Stimulated activated naive CD8-positive, alpha-beta T cell treated with anti-CD3 and anti-CD28 coated beads, Interleukin-15, Interleukin-2, amounts not matched to agents 100 ng/mL and 50 ng/mL, for 24 hours (primary cell): Measurements from ENCODE around the gene U2AF1L4.
"Not testable (repeated sequence)": the region's sequence is repeated elsewhere in the genome, so short reads cannot be mapped to it uniquely, and the experiment has no call there.

ENCODE experiments used
- H3K27ac Mint-ChIP-seq: one replicate; pipeline ENCODE4 v1.8.0; 2021; ENCODE audit warnings: mild to moderate bottlenecking, mixed read lengths
- H3K27me3 Mint-ChIP-seq: one replicate; pipeline ENCODE4 v1.8.0; 2021; ENCODE audit warnings: mixed read lengths
- H3K36me3 Mint-ChIP-seq: one replicate; pipeline ENCODE4 v1.8.0; 2021; ENCODE audit warnings: low read depth, mixed read lengths
- H3K4me1 Mint-ChIP-seq: one replicate; pipeline ENCODE4 v1.8.0; 2021; ENCODE audit warnings: low read depth, mixed read lengths
- H3K4me3 Mint-ChIP-seq: one replicate; pipeline ENCODE4 v1.8.0; 2021; ENCODE audit warnings: mild to moderate bottlenecking, mixed read lengths
- H3K9me3 Mint-ChIP-seq: one replicate; pipeline ENCODE4 v1.8.0; 2021; ENCODE audit warnings: mixed read lengths

Gene U2AF1L4

GRCh38 chr19:35773020-35773806 is 28.0 kb upstream of the U2AF1L4 start:
- Mint-ChIP-seq H3K9me3 (no peaks in the 10 kb centered on the region), H3K27ac (no peak overlapping the region), H3K36me3 (peaks cover 4% of the 10 kb centered on the region), H3K4me3 (no peak overlapping the region), H3K4me1 (peaks cover 15% of the 10 kb centered on the region), H3K27me3 (no peaks in the 10 kb centered on the region)

- not testable (repeated sequence) for H3K9me3 Mint-ChIP-seq, H3K36me3 Mint-ChIP-seq, H3K27me3 Mint-ChIP-seq, H3K4me3 Mint-ChIP-seq, H3K27ac Mint-ChIP-seq
- H3K4me1 Mint-ChIP-seq, result peaks cover 15% of the 10 kb centered on the region
Measured at GRCh38 chr19:35772362-35772761, 27.1 kb upstream of the U2AF1L4 start.

- H3K9me3 Mint-ChIP-seq, result no peaks in the 10 kb centered on the region
- no peaks in the 10 kb centered on the region for H3K4me1 Mint-ChIP-seq
- H3K36me3 Mint-ChIP-seq, result peaks cover 12% of the 10 kb centered on the region
- no peak overlapping the region for H3K4me3 Mint-ChIP-seq
- H3K27me3 Mint-ChIP-seq, result no peaks in the 10 kb centered on the region
- no peak overlapping the region for H3K27ac Mint-ChIP-seq
Measured at GRCh38 chr19:35768082-35768421, 22.8 kb upstream of the U2AF1L4 start.

DNA sequence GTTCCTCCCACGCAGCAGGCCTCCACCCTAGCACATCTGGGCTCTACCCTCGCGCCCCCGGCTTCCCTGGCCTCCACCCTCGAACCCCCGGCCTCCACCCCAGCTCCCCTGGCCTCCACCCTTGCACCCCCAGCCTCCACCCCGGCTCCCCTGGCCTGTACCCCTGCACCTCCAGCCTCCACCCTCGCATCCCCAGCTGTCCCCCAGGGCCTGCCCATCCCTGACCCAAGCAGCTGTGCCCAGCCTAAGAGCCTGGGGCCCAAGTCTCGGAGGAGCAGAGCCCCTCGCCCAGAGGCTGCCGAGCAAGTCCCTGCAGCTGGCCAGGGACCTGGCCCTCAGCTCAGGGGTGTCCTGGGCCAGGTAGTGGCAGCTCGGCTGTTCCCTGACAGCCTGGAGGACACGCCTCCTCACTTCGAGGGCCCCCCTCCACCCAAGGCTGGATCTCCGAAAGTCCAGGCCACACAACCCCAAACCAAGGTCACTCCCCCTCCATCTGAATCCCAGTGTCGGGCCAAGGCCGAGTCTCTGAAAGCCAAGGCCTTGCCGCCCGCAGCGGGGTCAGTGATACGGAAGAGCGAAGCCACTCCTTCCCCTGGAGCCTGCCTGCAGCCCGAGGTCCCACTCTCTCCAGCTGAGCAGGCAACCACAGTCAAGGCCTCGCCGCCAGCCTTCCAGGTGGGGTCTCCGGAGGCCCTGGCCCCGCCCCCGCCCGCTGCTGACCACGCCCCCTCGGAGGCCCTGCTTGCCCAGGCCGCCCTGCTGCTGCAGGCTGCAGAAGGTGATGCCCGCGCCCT is 22.3 kb upstream of the U2AF1L4 start:
- Mint-ChIP-seq H3K36me3 (peaks cover 12% of the 10 kb centered on the region), H3K27me3 (no peaks in the 10 kb centered on the region), H3K4me3 (no peak overlapping the region), H3K4me1 (no peaks in the 10 kb centered on the region), H3K9me3 (no peaks in the 10 kb centered on the region), H3K27ac (no peak overlapping the region)

GRCh38 chr19:35766571-35767104 is 21.4 kb upstream of the U2AF1L4 start:
- H3K9me3 Mint-ChIP-seq, result no peaks in the 10 kb centered on the region
- H3K4me3 Mint-ChIP-seq, result no peak overlapping the region
- H3K36me3 Mint-ChIP-seq, result peaks cover 18% of the 10 kb centered on the region
- no peaks in the 10 kb centered on the region for H3K27me3 Mint-ChIP-seq
- H3K4me1 Mint-ChIP-seq, result no peaks in the 10 kb centered on the region
- H3K27ac Mint-ChIP-seq, result no peak overlapping the region

- H3K27ac Mint-ChIP-seq, result no peak overlapping the region
- H3K4me3 Mint-ChIP-seq, result no peak overlapping the region
- no peaks in the 10 kb centered on the region for H3K9me3 Mint-ChIP-seq
- H3K4me1 Mint-ChIP-seq, result peaks cover under 1% of the 10 kb centered on the region
- H3K36me3 Mint-ChIP-seq, result peaks cover 22% of the 10 kb centered on the region
- H3K27me3 Mint-ChIP-seq, result no peaks in the 10 kb centered on the region
Measured at GRCh38 chr19:35764432-35765315, 19.5 kb upstream of the U2AF1L4 start.

DNA sequence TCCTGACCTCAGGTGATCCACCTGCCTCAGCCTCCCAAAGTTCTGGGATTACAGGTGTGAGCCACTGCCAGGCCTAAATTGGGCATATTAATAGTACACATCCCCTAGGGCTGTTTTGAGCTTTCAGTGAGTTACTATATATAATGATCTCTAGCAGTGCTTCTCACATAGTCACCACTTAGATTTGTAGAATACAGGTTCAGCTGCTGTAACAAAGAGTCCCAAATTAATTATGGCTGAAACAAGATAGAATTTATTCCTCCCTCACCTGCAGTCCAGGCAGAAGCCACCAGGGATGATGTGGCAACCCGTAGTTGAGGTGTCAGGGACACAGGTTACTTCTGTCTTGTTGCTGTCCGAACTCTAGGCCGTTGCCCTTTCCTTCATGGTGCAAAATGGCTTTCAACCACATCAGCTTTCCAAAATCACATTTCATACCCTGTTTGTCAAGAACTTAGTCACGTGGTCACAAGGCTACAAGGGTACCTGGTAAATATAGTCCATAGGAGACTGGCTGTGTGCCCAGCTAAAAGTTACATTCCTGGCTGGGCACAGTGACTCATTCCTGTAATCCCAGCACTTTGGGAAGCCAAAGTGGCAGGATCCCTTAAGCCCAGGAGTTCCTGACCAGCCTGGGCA is 15.6 kb upstream of the U2AF1L4 start:
- Mint-ChIP-seq H3K9me3 (no peaks in the 10 kb centered on the region), H3K4me3 (no peak overlapping the region), H3K27me3 (peaks cover 4% of the 10 kb centered on the region), H3K4me1 (peaks cover 28% of the 10 kb centered on the region), H3K36me3 (peaks cover 23% of the 10 kb centered on the region), H3K27ac (no peak overlapping the region)

- peak overlapping the region; percentile 90 for H3K4me3 Mint-ChIP-seq
- H3K27ac Mint-ChIP-seq, result no peak overlapping the region
- peaks cover 17% of the 10 kb centered on the region for H3K36me3 Mint-ChIP-seq
- no peaks in the 10 kb centered on the region for H3K9me3 Mint-ChIP-seq
- H3K27me3 Mint-ChIP-seq, result peaks cover 4% of the 10 kb centered on the region
- peaks cover 28% of the 10 kb centered on the region for H3K4me1 Mint-ChIP-seq
Measured at GRCh38 chr19:35759697-35760096, 14.5 kb upstream of the U2AF1L4 start.

GRCh38 chr19:35757749-35758608 is 12.8 kb upstream of the U2AF1L4 start, which contains the start of gene PROSER3:
Gene PROSER3 (plus strand): TSS chr19:35758176. CDS start chr19:35758216, 40 bp downstream.
- Mint-ChIP-seq H3K27me3 (peaks cover 4% of the 10 kb centered on the region), H3K4me3 (peak within 1 kb of the TSS; percentile 90), H3K9me3 (no peaks in the 10 kb centered on the region), H3K4me1 (peaks cover 28% of the 10 kb centered on the region), H3K27ac (peak within 1 kb of the TSS; percentile 92), H3K36me3 (peaks cover 21% of the 10 kb centered on the region)

DNA sequence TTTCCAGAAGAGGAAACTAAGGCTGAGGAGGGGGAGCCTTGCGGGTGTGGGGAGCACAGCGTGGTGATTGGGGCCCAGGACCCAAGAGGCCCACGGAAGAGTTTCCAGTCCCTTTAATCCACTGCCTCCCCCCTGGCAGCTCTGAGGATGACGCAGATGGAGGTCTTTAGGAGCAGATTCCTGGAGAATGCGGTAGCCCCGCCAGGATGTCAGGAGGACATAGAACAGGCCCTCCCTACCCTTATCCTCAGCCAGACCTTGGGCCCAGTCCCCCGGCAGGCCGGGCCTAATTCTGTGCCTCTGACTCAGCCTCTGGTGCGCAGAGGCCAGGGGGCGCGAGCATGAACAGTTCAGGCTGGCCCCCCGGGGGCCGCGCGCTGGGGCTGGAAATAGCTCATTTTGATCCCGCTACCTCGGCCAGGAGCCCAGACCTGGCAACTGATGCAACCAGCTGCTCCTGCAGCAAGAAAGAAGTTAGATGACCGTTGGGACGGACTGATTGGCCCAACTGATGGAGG is 12.1 kb upstream of the U2AF1L4 start:
- H3K4me1 Mint-ChIP-seq, result peaks cover 28% of the 10 kb centered on the region
- H3K27ac Mint-ChIP-seq, result peak overlapping the region; percentile 92
- H3K36me3 Mint-ChIP-seq, result peaks cover 22% of the 10 kb centered on the region
- peak overlapping the region; percentile 90 for H3K4me3 Mint-ChIP-seq
- H3K9me3 Mint-ChIP-seq, result no peaks in the 10 kb centered on the region
- peaks cover 4% of the 10 kb centered on the region for H3K27me3 Mint-ChIP-seq

DNA sequence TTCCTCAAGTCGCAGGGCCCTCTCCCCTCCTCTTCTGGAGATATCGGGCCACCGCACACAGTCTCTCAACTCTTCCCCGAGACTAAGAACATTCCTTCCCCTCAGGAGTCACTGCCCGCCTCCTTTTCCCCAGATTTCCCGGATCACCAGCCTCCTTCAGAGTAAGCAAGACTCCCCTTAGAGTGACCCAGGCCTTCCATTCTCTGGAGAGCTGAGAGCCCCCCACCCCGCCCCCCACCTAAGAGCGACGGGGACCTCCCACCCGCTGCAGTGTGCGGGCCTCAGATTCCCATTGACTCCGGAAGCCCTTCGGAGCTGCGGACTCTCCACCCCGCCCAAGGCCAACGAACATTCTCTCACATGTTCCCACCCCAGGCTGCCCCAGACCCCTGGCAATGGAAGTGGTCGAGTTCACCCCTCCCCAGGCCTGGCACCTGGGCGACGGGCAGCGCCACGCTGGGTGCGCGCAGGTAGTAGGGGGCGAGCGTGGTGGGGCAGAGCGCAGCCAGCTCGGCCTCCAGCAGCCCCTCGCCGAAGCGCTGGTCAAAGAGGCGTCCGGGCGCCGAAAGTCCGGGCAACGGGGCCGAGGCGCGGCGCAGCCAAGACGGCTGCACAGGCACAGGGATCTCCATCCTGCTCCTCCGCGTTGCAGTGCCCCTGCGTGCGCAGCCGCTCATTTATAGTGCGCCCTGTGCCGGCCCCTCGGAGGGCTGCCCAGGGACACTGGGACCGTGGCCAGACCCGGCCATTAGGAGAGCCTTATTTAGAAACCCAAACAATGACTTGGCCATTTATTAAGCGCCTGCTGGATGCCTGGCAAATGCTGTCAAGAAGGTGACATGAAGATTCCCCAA is 11.4 kb upstream of the U2AF1L4 start, which contains the start of gene HSPB6:
Gene HSPB6 (minus strand): TSS at position 653 of the 854 bp plus-strand sequence. CDS start 21 bp downstream, at position 632.
- peaks cover 28% of the 10 kb centered on the region for H3K4me1 Mint-ChIP-seq
- no peaks in the 10 kb centered on the region for H3K9me3 Mint-ChIP-seq
- H3K4me3 Mint-ChIP-seq, result peak within 1 kb of the TSS; percentile 90
- peaks cover 4% of the 10 kb centered on the region for H3K27me3 Mint-ChIP-seq
- peak within 1 kb of the TSS; percentile 92 for H3K27ac Mint-ChIP-seq
- H3K36me3 Mint-ChIP-seq, result peaks cover 16% of the 10 kb centered on the region

- Mint-ChIP-seq H3K27ac (peak overlapping the region; percentile 76), H3K4me1 (peaks cover 28% of the 10 kb centered on the region), H3K4me3 (peak overlapping the region; percentile 57), H3K9me3 (no peaks in the 10 kb centered on the region), H3K27me3 (peaks cover 4% of the 10 kb centered on the region), H3K36me3 (peaks cover 13% of the 10 kb centered on the region)
Measured at GRCh38 chr19:35755550-35756376, 10.5 kb upstream of the U2AF1L4 start.
